HL-60/S4 treated with retinoic acid at 250 ng/mL for 4 days and 3 days (cell line): Measurements from ENCODE around the gene RNF44.
"Not testable (repeated sequence)": the region's sequence is repeated elsewhere in the genome, so short reads cannot be mapped to it uniquely, and the experiment has no call there.

ENCODE experiments used
- in situ Hi-C: fragments of 300-500 bp; cut with MboI; formaldehyde crosslinking; loops from 2 replicates; pipeline ENCODE4 v1.7.0; 2022; ENCODE audit warnings: low sequenced_read_pairs

The RNF44 gene

DNA sequence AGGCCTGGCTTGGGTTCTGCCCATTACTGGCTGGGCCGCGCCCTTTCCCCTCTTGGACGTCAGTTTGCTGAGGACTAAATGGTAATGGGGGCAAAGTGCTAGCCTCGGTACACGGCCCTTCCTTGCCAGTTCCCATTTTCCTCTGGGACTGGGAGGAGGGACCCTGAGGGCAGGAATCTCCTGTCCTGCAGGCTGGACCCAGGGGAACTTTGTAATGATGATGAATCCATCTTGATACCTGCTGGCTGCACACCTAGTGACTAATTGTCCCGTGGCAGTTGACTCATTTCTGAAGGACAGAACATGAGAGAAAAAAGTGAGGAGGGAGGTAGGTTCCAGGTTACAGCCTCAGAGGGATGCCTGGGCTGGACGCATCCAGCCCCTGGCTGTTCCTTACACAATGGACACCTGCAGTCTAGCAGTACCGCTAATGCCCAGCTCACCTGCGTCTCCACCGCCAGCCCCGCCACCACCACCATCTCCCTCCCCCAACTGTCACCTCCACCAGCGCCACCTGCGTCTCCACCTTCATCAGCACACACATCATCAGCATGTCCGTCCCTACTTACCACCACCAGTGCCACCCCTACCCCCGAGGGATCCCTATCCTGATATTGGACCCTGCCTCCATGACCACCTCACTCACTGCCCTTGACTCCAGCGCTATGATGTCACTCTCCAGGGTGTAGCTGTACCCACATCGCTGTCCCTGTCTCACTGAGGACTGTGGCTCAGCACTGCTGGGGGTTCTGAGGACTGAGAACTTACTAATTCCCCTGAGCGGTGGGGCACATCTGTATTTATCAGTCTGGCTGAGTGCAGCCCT is 16.3 kb upstream of the RNF44 start:
- in situ Hi-C loops = no loop called here

DNA sequence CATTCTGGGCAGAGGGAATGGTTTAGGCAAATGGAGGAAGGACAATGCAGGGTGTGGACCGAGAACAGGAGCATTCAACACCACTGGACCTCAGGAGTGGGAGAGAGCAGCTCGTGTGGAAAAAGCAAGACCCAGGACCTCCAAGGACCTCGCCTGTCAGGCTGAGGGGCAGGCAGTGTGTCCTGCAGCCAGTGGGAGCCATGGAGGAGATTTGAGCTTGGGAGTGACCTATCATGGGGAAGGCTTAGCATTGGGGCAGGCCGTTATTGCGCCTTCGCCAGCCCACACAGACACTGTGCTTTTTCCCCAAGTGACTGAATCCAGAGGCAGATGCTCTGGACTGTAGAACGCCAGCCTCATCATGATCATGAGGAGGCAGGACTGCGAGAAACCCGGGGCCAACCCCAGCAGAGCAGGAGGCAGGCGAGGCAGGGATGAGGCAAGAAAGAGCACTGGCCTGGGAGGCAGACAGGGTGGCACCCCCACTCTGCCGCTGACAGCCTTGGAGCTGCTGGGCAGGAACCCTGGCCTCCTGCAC is 15.2 kb upstream of the RNF44 start:
- in situ Hi-C loops = no loop called here

DNA sequence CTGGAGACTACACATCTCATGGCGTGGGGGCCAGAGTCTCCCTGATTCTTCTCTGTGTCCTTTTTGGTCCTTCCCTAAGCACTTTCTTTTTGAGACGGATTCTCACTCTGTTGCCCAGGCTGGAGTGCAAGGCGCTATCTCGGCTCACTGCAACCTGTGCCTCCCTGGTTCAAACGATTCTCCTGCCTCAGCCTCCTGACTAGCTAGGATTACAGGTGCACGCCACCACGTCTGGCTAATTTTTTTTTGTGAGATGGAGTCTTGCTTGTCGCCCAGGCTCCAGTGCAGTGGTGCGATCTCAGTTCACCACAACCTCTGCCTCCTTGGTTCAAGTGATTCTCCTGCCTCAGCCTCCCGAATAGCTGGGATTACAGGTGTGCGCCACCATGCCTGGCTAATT is 13.7 kb upstream of the RNF44 start:
- in situ Hi-C loops = not testable (repeated sequence)

DNA sequence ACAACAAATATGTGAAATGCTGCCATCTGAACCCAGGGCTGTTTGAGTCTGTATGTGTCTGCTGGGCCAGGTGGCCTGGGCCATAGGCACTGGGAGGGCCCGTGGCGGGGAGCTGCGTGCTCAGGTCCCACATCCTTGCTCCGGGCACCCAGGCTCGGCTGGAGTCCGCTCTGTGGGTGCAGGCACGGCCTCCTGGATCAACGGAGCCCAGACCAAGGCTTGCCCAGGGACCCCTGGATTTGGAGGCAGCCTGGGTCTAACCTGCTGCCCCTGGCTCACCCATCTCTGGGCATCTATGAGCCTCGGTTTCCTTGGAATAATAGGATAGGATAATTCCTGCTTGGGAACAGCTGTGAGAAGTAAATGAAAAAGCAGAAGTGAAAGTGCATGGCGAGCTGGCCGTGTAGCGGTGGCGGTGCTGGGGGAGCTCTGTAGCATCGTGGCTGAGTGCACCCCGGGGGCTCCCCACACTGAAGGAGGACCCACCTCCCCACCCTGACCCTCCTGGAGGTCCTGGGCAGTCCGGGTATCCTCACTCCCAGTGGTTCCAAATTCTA is 13.2 kb upstream of the RNF44 start:
- in situ Hi-C loops = no loop called here

DNA sequence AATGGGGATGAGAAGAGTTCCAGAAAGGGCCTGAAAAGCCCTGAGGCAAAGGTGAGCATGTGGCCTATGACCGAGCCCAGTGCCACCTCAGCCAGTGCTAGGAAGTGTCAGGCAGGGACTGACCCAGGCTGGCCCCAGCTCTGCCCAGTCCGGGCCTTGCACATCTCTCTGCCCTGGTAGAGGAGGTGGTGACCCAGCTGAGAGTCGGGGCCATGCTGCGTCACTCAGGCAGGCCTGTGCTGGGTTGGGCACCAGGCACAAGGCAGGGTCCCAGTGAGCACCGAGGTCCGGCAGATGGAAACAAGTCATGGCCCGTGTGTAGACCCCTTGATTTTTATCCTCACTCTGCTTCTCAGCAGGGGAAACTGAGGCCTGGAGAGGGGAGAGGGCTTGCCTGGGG is 12.7 kb upstream of the RNF44 start:
- in situ Hi-C loops = no loop called here

DNA sequence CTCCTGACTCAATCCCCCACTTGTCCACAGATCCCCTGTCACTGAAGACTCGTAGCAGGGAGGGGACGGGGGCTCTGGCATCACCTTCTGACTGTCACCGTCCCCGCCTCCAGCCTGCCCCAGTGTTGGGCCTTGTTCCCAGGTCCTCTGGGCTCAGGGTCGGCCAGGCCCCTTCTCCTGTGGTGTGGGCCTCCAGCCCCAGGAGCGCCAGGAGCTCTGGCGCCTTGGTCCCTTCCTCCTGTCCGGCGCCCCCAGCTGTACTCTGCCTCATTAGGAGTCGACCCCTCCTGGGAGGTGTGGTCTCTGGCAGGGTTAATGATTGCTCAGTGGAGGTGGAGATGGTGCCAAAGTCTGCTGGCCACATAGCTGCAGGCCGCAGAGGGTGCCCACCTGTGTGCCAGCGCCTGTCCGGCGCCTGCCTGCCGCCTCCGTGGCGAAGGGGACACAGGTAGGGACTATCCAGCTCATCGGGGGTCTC is 11.8 kb upstream of the RNF44 start, which contains the start of gene CDHR2:
Gene CDHR2 (plus strand): TSS at position 376 of the 478 bp plus-strand sequence. CDS start 16,011 bp downstream, outside the sequence.
- in situ Hi-C loops = no loop called here

DNA sequence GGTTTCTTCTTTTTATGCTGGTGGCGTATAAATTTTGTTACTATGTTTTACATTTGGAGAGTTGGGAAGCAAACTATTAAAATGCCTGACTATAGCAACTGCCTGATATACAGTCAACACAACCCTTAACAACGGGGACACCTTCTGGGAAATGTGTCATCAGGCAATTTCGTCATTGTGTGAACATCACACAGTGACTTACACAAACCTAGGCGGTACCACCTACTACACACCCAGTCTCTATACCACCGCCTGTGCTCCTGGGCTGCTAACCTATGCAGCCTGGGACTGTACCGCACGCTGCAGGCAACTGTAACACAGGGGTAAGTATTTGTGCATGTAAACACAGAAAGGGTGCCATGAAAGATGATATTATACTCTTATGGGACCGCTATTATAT is 10.6 kb upstream of the RNF44 start:
- in situ Hi-C loops = no loop called here

DNA sequence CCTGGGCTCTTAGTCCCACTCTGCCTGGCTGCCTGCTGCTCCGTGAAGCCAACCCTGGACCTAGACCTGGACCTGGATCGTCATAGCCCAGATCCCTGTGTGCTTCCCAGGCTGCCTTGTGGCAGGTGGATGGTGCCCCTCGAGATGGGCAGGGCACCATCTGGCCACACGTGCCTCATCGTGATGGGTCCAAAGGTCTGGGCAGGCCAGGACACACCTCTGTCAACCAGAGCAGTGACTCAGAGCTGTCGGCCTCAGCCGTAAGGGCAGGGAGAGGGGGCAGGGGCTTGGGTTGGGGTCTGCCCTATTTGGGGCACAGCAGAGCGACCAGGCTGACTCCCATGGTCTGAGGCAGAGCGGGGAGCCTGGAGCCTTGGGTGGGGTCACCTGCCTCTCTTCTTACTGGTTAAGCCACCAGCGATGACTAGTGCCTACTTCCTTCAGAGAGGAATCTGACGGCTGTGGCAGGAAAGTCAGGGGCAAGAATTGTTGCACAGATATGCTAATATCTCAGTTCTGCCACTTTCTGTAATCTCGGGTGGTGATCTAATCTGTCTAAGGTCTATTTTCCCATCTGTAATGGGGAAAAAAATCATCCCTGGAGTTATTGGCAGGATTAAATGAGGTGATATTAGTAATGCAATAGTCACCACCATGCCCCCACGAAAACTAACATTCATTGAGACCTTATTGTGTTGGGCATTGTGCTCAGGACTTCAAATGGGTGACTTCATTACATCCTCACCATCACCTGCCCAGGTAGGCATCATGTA is 8.7 kb upstream of the RNF44 start:
- in situ Hi-C loops = no loop called here

DNA sequence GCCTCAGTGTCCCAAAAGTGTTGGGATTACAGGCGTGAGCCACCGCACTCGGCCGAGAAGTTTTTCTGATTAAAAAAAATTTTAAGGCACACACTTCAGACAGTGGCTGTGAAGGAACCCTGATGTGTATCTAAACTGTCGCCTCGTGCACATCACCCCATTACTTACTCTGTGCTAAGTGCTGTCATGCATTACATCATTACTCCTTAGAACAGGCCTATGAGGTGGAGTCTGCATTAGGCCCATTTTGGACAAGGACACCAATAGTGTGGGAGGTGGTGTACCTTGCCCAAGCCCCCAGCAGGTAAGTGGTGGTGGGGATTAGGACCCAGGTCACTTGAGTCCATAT is 8.2 kb upstream of the RNF44 start:
- in situ Hi-C loops = no loop called here

DNA sequence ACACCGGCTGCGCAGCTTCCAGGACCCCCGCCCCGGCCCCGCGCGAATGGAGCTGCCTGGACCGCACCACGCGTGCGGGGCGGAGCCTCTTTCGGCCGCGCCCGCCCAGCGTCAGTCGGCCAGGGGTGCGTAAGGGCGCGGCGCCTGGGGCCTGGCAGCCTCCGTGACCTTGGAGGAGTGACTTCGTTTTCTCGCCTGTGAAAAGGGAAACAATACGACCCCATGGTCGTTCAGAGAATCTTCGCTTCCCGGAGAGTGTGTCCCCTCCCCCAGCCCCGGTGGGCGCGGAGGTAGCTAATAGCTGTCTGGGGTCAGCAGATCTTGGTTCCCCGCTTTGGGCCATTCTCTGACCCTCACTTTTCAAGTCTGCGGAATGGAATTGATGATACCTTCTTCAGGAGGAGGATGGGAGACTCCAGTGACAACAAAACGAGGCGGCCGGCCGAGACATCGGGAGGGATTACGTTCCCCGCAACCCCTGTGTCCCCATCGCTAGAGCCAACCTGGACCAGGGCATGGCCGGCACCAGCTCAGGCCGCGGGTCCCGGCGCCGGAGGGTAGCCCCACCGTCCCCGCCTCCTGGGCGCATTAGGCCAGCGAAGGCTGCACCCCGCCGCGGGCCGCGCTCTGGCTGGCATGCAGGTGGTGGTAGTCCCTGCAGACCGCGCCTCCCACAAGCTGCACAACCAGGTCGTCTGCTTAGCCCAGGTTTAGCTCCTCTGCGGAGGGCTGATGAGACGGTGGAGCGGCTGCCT is 6.4 kb upstream of the RNF44 start:
- in situ Hi-C loops = no loop called here

DNA sequence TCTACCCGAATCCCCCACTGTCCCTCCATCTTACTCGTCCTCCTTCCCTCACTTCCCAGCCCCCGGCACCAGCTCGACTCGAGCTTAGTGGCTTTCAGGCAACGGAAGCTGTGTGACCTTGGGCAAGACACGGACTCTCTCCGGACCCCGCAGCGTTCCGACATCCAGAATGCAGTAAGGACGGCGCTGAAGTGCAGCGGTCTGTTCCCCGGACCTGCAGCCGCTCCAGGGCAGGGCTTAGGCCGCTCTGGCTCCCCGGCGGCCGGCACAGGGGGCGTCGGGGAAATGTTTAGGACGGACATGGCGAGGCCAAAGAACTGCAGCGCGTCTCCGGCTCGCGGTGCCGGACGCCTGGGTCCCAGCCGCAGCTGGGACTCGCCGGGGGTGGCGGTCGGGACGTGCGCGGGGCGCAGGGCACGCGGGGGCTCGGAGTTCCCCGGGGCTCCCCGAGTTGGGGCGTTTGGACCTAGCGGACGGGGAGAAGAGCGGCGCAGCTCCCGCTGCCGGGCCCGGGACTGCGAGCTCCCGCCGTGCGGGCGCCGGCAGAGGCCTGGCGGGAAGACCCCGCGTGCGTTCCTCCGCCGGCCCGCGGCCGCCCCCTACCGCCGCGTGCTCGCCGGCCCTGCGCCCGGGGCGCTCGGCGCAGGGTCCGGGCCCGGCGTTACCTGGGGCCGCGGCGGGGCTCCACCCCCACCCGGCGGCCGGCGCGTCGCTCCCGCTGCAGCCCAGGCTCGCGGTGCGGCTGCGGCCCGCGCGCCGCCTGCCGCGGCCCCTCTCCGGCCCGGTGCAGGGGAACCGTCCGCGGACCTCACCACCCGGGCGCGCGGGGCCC is 5.6 kb upstream of the RNF44 start:
- in situ Hi-C loops = no loop called here

DNA sequence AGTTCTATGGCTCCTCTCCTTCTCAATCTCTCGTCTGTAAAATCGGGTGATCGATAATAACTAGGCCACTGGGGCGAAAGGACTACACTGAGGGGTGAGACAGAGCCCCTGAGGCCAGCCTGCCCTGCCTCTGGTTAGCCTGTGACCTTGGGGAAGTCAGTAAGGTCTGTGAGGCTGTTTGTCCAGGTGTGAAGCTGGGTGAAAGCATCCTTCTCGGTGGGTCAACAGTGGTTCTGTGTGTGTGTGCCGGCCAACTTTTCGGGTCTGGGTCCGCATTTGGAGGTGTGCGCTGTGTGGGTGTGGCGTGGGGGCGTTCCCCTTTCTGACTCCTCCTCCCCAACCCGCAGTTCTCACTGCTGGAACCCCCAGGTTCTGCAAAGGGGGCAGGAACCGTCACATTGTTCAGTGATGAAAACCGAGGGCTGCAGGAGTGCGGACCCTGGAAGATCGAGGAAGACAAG is 5.0 kb upstream of the RNF44 start:
- in situ Hi-C loops = no loop called here

DNA sequence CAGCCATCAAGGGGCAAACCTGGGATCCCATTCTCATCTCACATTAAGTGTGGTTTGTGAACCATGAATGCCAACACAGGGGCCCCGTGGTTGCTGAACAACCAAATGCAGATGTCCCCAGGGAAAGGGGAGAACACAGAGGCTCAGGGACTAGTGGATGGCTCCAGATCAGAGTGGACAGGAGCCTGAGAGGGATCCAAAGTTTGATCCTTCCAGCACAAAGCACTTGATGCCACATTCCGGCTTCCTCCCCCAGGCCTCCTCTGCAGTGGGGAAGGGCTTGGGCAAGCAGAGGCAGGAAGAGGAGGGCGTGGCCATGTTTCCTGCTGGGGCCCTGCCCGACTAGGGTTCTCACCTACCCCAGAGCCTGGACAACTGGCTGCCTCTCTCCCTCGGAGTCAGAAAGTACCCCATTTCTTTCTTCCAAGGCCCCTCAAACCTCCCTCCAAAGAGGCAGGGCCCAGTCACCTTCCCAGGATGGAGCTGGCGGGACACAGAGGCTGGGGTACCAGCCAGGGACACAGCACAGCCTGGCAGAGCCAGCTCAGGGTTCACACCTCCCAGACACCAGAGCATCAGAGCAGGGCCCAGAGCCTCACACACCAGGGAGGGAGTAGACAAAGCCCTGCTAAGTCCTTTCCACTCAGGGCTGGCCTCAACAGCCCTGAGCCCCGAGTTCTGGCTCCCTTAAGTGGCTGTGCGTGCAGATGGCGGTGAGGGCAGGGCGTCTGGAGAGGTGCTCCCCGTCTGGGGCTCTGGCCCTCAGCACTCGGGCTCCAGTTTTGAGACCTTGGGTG is 4.3 kb upstream of the RNF44 start:
- in situ Hi-C loops = no loop called here

DNA sequence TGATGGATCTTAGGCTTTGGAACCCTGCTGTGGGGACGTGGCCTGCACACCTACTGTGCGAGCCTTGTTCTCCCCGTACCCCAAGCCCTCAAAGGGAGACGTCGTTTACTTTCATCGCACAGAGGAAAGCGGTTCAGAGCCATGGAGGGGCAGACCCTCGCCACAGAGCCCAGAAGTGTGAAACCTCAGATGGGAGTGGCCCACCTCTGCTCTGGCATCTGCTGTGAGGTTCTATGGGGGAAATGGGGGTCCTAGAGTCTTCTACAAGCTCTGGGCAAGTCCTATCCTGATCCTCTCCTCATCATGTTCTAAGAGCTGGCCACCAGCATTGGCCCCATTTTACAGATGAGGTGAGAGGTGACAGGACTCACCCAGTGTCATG is 3.7 kb upstream of the RNF44 start:
- in situ Hi-C loops = no loop called here

DNA sequence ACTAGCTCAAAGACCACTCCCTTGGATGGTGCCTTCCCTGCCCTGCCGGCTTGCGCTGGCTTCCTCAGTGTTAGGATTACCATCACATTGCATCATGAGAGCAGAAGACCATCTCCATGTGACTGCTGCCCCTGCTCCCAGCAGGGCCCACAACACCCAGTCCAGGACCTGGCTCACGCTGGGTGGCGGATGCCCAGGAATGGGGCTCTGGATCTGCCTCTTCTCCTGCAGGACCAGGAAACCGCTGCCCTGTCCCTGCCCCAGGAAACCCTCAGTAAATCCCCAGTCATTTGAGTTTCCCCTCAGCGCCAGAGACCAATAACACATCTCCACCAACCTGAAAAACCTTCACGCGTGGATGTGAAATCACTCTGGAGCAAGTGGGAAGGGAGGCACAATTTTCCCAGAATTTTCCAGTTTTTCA is 3.3 kb upstream of the RNF44 start:
- in situ Hi-C loops = no loop called here

DNA sequence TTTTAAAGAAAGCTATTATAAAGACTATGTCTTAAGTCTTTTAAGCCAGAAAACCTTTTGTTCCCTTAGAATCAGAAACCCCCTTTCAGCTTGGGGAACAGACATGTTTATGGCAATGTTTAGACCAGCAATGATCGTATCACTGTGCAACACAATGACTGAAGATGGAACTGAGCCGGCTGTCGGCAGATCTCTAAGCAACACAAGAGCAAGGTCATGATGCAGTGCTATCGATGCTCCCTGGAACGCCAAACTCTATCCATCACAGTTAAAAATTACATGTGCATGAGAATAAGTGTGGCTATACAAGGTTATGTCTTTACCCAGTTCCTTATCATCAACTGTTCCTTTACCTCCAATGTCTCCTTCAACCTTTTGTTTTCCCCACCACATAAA is 1.8 kb upstream of the RNF44 start:
- in situ Hi-C loops = no loop called here

DNA sequence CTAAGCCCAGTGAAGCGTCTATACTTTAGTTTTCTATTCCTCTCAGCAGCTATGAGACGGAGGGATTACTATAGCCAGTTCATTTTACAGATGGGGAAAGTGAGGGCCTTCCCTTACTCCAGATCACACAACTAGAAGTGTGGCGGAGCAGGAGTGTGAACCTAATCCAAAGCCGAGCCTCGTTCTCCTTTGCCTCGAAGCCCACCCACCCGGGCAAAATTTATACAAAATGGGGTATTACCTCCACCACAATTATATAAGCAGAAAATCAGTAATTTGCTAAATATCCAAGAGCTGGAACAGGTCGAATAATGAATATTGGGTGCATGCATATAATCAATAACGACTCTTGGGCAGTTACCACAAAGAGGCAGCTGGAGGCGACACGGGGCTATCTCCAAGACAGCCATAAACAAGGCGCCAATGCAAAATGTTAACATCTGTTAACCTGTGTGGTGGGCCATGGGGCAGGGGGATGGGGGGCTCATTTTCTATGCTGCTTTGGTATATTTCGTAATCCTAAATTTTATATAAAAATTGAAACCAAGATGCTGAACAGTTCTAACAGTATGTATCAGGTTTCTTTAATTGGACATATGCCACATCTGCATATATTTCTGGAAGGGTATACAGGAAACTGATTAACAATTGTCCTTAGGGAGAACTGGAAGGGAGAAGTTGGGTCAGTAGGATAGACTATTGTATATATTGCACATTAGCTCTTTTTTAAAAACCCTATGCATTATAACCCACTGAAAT is 1.2 kb upstream of the RNF44 start:
- in situ Hi-C loops = no loop called here

DNA sequence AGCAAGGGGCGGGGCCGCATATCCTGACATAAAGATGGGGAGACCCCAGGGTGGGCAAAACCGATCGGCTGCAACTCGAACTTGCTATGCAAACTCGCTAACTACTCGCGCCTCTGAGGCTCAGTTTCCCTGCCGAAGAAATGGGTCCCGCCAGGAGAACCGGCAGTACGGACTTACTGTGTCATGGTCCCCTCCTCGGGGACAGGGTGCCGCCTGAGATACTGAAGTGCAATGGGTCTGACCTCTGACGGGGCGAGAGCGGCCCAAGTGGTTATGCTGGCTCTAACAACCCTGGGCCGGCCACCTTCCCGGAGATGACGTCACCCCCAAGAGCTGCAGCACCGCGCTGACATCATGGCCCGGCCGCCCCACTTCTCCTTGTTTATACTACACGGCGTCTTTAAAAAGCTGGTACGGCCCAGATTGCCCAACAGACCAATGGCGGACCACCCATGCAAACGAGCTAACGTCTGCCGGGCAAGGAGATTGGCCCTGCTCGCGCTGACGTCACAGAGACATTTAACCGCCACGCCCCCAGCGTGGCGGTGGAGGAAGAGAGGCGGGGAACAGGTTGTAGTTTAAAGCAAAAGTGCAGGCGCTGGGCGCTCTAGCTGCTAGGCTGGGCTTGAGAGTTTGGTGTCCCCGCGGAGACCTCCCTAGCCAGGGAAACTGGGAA is 490 bp upstream of the RNF44 start:
- in situ Hi-C loops = no loop called here
